GM12874 (cell line): Measurements from ENCODE around the gene ANKRD6.

ENCODE experiments used
- TF ChIP-seq, protein P1 (sequence below): IDR thresholded peaks from 2 replicates; pipeline ENCODE4 v1.5.1; 2011; ENCODE audit warnings: low read depth, mild to moderate bottlenecking, control low read depth, low read length, moderate library complexity; ENCODE audit not compliant: insufficient read depth

The ANKRD6 gene

DNA sequence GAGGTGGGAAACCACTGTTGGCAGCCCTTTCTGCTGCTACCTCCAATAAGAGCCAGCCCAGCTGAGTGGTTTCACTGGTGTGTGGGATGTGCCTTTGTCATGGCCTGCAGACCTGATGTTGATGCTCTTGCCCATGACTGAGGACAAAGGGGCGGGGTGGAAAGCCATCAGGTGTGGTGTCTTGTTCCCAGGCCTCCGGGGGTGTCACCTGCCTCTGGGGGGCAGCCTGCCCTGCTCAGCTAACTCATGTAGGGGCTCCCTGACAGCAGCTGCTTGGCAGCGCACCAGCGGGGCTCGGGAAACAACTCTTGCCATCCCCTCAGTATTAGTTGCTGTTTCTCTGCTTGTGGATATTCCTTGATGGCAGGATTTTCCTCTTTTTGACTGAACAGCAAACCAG lies 114.3 kb downstream of the ANKRD6 start:
- TF ChIP-seq, protein P1, sequence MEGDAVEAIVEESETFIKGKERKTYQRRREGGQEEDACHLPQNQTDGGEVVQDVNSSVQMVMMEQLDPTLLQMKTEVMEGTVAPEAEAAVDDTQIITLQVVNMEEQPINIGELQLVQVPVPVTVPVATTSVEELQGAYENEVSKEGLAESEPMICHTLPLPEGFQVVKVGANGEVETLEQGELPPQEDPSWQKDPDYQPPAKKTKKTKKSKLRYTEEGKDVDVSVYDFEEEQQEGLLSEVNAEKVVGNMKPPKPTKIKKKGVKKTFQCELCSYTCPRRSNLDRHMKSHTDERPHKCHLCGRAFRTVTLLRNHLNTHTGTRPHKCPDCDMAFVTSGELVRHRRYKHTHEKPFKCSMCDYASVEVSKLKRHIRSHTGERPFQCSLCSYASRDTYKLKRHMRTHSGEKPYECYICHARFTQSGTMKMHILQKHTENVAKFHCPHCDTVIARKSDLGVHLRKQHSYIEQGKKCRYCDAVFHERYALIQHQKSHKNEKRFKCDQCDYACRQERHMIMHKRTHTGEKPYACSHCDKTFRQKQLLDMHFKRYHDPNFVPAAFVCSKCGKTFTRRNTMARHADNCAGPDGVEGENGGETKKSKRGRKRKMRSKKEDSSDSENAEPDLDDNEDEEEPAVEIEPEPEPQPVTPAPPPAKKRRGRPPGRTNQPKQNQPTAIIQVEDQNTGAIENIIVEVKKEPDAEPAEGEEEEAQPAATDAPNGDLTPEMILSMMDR, result no peak

DNA sequence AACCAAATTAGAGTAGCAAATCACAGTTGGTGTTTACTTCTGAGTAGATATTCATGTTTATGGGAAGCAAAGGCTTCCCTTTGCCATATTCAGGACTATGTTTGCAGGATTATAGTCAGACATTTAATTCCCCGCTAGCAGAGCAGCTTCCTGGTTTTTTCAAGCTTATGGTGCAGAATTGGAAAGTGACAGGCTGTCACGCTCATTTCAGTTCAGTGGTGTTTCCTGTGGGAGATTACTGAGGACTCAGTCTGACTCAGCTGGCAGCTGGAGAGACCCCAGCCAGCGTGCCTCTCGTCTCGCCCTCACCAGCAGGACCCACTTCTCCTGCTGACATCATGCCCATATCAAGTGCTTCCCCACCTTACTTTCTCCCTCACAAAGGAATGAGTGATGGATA lies 120.5 kb downstream of the ANKRD6 start:
- TF ChIP-seq, protein P1, result no peak

DNA sequence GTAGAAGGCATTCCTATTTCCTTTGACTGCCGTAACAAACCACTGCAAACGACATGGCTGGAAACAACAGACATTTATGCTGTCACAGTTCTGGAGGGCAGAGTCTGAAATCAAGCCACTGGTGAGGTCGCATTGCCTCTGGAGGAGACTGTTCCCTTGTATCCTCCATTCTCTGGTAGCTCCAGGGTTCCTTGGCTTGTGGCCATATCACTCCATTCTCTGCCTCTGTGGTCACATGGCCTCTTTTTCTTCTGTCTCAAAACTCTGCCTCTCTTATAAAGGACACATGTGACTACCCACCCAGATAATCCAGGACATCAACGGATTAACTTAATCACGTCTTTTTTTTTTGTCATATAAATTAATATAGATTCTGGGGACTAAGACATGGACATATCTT lies 121.2 kb downstream of the ANKRD6 start:
- TF ChIP-seq, protein P1, result no peak

DNA sequence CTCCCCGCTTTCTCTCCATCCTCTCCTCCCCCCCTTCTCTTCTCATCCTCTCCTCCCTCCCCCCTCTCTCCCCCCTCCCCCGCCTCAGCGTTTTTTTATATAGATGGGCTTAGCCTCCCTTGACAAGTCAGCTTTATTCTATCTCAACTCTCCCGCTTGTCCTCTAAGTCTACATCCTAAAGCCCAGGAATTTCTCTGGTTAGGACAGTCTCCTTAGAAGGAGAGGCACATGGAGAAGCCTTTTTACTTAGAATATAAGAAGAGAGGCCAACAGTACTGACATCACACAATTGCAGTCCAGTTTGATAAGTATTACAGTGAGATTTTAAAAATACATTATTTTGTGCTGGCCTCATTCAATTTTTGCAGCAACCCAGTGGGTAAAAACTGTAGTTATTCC lies 122.1 kb downstream of the ANKRD6 start:
- TF ChIP-seq, protein P1, result no peak

DNA sequence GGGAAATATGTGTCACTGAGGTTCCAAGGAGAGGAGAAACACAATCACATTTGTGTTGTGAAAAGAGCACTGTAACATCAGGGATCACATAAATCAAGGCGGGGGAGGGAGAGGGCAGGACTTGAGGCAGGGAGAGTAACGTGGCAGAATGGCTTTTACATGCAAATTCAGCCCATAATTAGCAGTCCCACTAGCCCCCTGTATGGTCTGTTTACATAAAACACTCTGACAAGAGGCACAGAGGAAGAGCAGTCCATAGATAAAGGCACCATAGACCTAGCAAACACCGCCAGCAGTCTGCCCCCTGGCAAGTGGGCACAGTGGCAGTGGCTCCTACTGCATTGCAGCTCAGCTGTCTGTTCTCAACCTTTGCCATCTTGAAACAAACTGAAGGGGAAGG lies 122.9 kb downstream of the ANKRD6 start:
- TF ChIP-seq, protein P1, result no peak

DNA sequence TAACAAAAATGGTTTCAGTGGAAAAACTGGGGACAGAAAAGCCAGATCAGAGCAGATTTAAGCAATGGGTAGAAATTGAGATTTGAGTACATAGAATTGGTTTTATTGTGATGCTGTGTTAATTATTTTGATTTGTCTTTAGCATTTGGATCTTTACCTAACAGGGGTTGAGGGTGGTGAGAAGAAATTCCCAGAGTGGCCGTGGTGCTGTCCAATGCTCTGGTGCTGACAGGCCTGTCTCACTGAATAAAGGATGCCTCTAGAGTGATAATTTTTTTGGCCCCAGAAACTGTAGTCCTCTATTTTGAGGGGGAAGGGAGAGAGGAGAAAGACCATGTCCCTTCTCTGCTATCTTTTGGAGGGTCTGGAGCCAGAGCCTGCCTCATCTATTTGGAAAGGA lies 126.5 kb downstream of the ANKRD6 start:
- TF ChIP-seq, protein P1, result no peak

DNA sequence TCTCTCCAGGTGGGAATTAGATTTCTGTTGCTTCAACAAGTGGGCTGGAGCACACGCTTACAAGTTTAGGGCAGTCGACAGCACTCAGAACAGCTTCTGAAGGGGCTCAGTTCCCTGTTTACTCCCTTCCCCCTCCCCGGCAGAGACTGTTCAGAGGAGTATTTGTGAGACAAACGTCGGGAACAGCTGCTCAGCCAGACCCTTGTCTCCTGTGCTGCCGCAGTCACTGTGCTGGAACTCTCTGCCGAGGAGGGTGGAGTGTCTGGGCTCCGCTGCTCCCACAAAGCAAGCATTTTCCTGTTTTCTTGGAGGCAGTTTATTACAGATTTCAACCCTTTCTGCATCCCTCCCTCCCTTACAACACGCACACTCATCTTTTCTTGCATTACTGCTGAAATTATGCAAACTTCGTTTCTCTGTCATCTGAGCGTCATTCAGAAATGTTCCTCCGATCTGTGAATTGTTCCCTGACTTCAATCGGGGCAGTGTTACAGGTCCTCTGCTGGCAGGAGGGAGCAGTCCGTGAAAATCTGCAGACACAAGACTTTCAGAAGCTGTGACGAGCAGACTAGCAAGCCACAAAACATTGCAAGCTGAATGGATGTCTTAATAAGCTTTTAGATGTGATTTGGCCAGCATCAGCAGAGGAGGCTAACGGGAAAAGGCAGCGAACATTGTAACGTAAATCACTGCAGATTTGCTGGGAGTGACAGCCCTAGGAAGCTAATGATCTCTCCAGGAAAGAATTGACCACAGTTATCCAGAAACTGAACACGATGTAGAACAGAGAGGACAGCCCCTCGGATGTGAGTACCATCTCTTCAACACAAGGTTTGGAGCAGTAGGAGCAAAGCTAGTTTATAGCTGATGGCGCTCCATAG lies 129.4 kb downstream of the ANKRD6 start:
- TF ChIP-seq, protein P1, result no peak
